ENCODE results near the gene SLC13A3.

SLC13A3 gene

GRCh38 chr20:46651091-46651962 is at the start of gene SLC13A3:
Gene SLC13A3, minus strand, starts transcription at chr20:46651459. Its CDS starts 38 bp downstream, at chr20:46651421.
- no peak for DNase-seq

- DNase-seq, result no peak
Measured at GRCh38 chr20:46701057-46701456, 49.8 kb upstream of the SLC13A3 start.

GRCh38 chr20:46700481-46700880 is 49.2 kb upstream of the SLC13A3 start:
- no peak for DNase-seq

- DNase-seq, result no peak
Measured at GRCh38 chr20:46699651-46700359, 48.5 kb upstream of the SLC13A3 start.

- no peak for DNase-seq
Measured at GRCh38 chr20:46698788-46699187, 47.5 kb upstream of the SLC13A3 start.

- no peak for DNase-seq
Measured at GRCh38 chr20:46696791-46697279, 45.6 kb upstream of the SLC13A3 start.

- no peak for DNase-seq
Measured at GRCh38 chr20:46695892-46696291, 44.6 kb upstream of the SLC13A3 start.

- no peak for DNase-seq
Measured at GRCh38 chr20:46694484-46694883, 43.2 kb upstream of the SLC13A3 start.

GRCh38 chr20:46691196-46691595 is 39.9 kb upstream of the SLC13A3 start:
- no peak for DNase-seq

- DNase-seq, result no peak
Measured at GRCh38 chr20:46690219-46691106, 39.2 kb upstream of the SLC13A3 start.

- DNase-seq, result no peak
Measured at GRCh38 chr20:46689754-46690085, 38.5 kb upstream of the SLC13A3 start.

GRCh38 chr20:46689082-46689753 is 38.0 kb upstream of the SLC13A3 start, which contains the start of gene TP53RK:
Gene TP53RK, minus strand, starts transcription at chr20:46689444. Its CDS starts 30 bp downstream, at chr20:46689414.
- peak; percentile 69 for DNase-seq

GRCh38 chr20:46688151-46689081 is 37.2 kb upstream of the SLC13A3 start:
- DNase-seq, result no peak

GRCh38 chr20:46683939-46684750 is 32.9 kb upstream of the SLC13A3 start:
- peak; percentile 80 for DNase-seq

GRCh38 chr20:46683668-46683938 is 32.3 kb upstream of the SLC13A3 start:
- DNase-seq, result no peak

- no peak for DNase-seq
Measured at GRCh38 chr20:46683011-46683667, 31.9 kb upstream of the SLC13A3 start.

- DNase-seq, result no peak
Measured at GRCh38 chr20:46682063-46682821, 31.0 kb upstream of the SLC13A3 start.

- peak; percentile 12 for DNase-seq
Measured at GRCh38 chr20:46681032-46681854, 30.0 kb upstream of the SLC13A3 start.

Measured in NCI-H1048 (cell line).